Measurements from ENCODE around the gene GSK3A. TPM values are rescaled to one million over a fixed set of nuclear protein-coding genes. Genes with fewer than 3 reads are reported as not detected.

The GSK3A gene
- total and polyA plus RNA-seq, 8 donors = 5.8 to 77.2 (median 30.2) TPM

DNA sequence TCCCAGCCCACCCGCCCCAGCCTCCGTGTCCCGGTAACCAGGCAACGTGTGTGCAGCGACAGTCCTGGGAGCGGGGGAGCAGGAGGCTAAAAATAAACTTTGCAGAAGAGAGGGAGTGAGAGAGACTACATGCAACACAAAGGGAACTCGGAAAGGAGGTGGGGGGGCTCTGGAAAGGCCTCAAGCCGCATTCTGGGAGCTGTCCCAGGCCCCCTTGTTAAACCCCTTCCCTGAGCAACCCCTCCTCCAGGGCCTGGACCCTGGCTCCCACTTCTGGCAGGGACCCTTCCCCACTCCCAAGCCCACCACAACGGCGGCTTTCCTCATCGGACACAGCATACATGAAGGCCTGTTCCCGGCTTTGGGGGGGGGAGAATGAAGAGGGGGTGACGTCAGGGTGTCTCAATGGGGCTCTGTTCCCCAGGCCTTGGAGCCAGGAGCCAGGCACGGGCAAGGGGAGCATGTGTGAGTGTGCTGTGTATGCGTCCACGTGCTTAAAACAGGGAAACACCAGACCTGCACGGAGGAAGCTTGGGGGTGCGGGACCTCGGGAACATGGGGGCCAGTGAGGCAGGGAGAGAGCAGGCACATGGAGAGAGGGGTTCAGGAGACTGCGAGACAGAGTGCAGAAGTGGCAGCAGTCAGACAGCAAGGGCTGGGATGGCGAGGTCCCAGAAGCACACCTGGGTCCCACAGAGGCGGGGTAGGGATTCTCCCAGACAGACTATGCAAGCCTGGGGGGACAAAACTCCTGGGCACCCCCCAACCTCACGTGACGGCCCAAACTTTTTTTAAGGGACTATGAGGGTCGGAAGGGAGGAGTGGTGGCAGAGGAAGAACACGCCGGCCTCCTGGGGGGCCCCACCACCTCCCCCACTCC, 10.2 kb upstream of the GSK3A start:
- Histone ChIP-seq H3K27me3 (no peaks in the 10 kb centered on the region), H3K4me3 (peak overlapping the region; percentile 91 to 97 (median 92)), H3K36me3 (peaks cover 17 to 27% (median 26%) of the 10 kb centered on the region in 4 donors), H3K9me3 (no peaks in the 10 kb centered on the region), H3K27ac (peak overlapping the region; percentile 99 to 100 (median 99)), H3K4me1 (peaks cover 34 to 72% (median 57%) of the 10 kb centered on the region in 4 donors)
- WGBS, 5 donors = 3 to 11% (median 7%) methylated on average over 27 of the region's 27 CpGs
- DNase-seq = peak in 1 of 2 donors; percentile 87
- intact Hi-C loops (cut with DNase I; ENCODE audit: low total_unique reads) = no loop called here
- TF ChIP-seq POLR2AphosphoS5 (IDR thresholded peaks at IDR 0.05) = peak in 1 of 3 donors; percentile 7
- TF ChIP-seq, protein P1, sequence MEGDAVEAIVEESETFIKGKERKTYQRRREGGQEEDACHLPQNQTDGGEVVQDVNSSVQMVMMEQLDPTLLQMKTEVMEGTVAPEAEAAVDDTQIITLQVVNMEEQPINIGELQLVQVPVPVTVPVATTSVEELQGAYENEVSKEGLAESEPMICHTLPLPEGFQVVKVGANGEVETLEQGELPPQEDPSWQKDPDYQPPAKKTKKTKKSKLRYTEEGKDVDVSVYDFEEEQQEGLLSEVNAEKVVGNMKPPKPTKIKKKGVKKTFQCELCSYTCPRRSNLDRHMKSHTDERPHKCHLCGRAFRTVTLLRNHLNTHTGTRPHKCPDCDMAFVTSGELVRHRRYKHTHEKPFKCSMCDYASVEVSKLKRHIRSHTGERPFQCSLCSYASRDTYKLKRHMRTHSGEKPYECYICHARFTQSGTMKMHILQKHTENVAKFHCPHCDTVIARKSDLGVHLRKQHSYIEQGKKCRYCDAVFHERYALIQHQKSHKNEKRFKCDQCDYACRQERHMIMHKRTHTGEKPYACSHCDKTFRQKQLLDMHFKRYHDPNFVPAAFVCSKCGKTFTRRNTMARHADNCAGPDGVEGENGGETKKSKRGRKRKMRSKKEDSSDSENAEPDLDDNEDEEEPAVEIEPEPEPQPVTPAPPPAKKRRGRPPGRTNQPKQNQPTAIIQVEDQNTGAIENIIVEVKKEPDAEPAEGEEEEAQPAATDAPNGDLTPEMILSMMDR (IDR thresholded peaks at IDR 0.05) = no peak

DNA sequence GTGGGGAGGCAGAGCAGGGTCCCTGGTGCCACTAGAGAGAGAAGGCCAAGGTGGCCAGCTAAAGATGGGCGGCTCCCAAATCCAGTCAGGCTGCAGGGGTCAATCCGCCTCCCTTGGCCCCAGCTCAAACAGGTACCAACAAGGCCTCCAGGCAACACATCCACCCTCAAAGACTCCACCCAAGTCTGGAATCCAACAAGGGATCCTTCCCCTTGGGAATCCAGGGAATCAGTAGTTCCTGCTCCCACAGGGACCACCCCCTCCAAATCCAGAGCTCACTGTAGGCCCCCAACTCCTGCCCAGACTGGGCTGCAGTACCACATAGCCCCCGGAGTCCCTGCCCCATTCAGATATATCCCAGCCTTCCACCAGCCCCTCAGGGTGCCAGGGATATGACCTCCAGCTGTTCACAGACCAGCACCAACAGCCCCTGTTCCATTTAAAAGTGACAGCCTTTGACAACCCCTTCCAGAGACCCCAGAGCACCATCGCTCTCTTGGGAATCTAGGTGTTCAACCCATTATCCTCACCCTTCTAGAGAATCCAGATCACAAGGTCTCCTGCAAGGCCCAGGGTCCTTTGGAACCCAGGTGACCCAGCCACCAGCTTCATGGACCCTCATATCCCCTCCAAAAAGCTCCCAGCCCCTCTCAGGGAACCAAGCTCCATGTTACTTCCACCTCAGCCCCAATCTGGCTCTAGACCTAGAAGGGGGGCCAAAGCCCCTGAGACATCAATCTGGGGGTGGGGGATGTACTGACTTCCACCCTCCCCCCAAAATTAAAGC, 9.4 kb upstream of the GSK3A start:
- Histone ChIP-seq H3K27ac (peak overlapping the region; percentile 58 to 100 (median 99)), H3K27me3 (no peaks in the 10 kb centered on the region), H3K9me3 (no peaks in the 10 kb centered on the region), H3K4me1 (peaks cover 34 to 79% (median 58%) of the 10 kb centered on the region in 4 donors), H3K36me3 (peaks cover 17 to 35% (median 26%) of the 10 kb centered on the region in 4 donors), H3K4me3 (peak overlapping the region; percentile 91 to 97 (median 92))
- intact Hi-C loops (cut with DNase I; ENCODE audit: low total_unique reads) = no loop called here
- peak in 1 of 2 donors; percentile 60 for DNase-seq
- TF ChIP-seq POLR2AphosphoS5 (IDR thresholded peaks at IDR 0.05) (no peak), EP300 (IDR thresholded peaks at IDR 0.05) (no peak)
- 57 to 80% (median 72%) methylated on average over 4 of the region's 4 CpGs for WGBS, 5 donors

DNA sequence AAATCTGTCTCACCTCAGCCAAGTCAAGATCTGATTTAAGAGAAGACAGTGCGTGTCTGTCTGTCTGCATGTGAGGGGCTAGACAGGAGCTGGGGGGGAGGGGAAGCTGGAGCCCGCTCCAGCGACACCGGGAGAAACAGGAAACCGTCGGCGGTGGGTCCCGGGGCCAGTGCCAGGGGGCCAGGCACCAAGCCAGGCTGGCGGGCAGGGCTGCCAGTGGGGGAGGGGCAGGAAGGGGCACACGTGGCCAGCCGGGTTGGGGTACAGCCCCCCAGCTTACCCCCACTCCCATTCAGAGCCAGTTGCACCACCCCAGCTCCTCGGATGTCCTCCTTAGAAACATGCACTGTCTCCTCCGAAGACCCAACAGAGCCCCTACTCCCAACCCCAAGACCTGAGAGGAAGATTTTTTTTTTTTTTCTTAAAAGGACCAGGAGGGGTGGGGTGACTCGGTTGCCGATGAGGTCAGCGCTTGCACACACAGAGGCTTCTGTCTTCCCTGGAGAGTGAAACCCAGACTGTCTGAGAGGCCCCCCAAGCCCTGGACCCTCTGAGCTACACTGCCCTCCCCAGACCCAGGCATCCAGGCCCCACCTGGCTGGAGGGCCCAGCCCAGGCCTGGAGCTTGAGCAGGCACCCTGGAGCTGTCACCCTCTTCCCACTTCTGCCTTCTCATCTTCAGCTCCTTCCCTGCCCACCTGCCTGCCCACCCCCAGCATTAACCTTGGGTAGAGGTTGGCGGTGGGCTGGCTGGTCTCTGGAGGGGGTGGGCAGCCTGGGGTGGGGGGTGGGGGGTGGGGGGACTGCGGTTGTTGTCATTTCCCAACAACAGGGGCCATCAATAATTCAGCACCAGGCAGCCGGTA, 8.5 kb upstream of the GSK3A start:
- peaks cover 17 to 36% (median 26%) of the 10 kb centered on the region in 4 donors for H3K36me3 ChIP-seq
- H3K9me3 ChIP-seq = no peaks in the 10 kb centered on the region
- intact Hi-C loops (cut with DNase I; ENCODE audit: low total_unique reads) = no loop called here
- TF ChIP-seq POLR2A (IDR thresholded peaks at IDR 0.05) (no peak), EP300 (IDR thresholded peaks at IDR 0.05) (no peak), POLR2AphosphoS5 (IDR thresholded peaks at IDR 0.05) (no peak)
- TF ChIP-seq, protein P1 (IDR thresholded peaks at IDR 0.05) = no peak
- H3K4me1 ChIP-seq = peaks cover 40 to 79% (median 61%) of the 10 kb centered on the region in 4 donors
- WGBS, 5 donors = 17 to 25% (median 19%) methylated on average over 12 to 19 of the region's 19 CpGs
- peak overlapping the region; percentile 7 to 93 (median 22) for H3K4me3 ChIP-seq
- H3K27me3 ChIP-seq = no peaks in the 10 kb centered on the region
- peak overlapping the region; percentile 47 to 100 (median 99) for H3K27ac ChIP-seq
- DNase-seq = peak in 1 of 2 donors; percentile 69

DNA sequence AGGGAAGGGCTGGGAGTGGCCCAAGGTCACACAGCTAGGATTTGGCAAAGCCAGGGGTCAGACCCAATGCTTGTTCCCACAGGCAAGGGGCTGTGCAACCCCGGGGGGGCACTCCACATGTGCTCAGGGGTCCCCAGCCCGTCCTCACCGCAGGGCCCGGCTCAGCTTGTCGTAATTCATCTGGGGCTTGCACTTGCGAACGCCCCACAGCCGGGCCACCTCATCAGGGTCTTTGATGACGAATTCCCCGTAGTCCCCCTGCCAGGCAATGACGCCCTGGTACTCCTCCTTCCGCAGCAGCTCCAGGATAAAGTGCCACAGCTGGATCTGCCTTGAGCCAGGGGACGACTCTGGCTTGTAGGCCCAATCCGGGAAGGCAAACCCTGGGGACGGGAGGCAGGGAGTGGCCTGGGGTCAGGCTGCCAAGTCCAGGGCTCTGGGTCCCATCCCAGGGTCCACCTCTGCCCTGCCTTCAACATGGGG, 7.8 kb upstream of the GSK3A start:
- Histone ChIP-seq H3K27ac (peak overlapping the region; percentile 47 to 100 (median 99)), H3K4me3 (peak overlapping the region; percentile 7 to 93 (median 22)), H3K36me3 (peaks cover 17 to 36% (median 26%) of the 10 kb centered on the region in 4 donors), H3K27me3 (no peaks in the 10 kb centered on the region), H3K9me3 (no peaks in the 10 kb centered on the region), H3K4me1 (peaks cover 42 to 79% (median 59%) of the 10 kb centered on the region in 4 donors)
- 58 to 70% (median 65%) methylated on average over 15 of the region's 15 CpGs for WGBS, 5 donors
- intact Hi-C loops (cut with DNase I; ENCODE audit: low total_unique reads) = no loop called here
- DNase-seq = no peak
- TF ChIP-seq, protein P1 (IDR thresholded peaks at IDR 0.05) = no peak
- TF ChIP-seq POLR2A (IDR thresholded peaks at IDR 0.05) (no peak), EP300 (IDR thresholded peaks at IDR 0.05) (no peak), POLR2AphosphoS5 (IDR thresholded peaks at IDR 0.05) (no peak)
